DMS153 treated with DMSO at 0.1 percent for 48 hours (cell line): ENCODE data around the gene ZNF341.
A peak's percentile ranks its signal among the peaks of the same experiment; 100 is the strongest.
"Not testable (repeated sequence)": the region's sequence is repeated elsewhere in the genome, so short reads cannot be mapped to it uniquely, and the experiment has no call there.

Experiments used
- DNase-seq: peaks from one replicate; lab custom pipeline; 2025; ENCODE audit not compliant: unreplicated experiment; lab: John Stamatoyannopoulos, UW

Gene ZNF341

DNA sequence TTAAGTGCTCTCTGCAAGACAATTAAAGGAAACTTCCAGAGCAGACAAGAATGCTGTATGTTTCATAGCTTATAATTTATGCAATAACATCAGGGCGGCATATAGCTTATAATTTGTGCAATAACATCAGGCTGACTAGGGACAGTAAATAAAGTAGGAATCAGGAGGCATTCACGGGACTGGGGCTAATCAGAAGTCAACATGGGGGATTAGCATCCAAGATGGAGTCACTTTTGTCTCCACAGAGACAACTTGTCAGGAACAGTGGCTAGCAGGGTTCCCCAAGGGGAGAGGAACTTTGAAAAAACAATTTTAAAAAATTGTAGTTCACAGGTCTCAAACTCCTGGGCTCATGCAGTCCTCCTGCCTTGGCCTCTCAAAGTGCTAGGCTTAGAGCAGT lies 3.3 kb upstream of the ZNF341 start:
- DNase-seq, result no peak

DNA sequence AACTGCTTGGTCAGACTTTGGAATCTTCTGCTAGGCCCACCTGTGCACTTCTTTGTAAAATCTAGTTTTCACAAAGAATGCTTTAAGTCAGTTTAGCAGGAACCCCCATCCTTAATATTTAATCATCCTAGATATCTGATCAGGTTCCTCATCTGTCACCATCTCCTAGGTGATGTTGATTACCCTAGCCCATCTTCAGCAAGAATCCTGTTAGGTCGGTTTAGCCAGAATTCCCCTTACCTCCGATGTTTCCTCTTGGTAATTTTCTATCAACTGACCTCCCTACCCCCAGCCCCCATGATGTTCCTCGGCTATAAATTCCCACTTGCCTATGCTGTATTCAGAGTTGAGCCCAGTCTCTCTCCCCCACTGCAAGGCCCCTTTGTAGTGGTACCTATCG lies 2.7 kb upstream of the ZNF341 start:
- DNase-seq, result no peak

DNA sequence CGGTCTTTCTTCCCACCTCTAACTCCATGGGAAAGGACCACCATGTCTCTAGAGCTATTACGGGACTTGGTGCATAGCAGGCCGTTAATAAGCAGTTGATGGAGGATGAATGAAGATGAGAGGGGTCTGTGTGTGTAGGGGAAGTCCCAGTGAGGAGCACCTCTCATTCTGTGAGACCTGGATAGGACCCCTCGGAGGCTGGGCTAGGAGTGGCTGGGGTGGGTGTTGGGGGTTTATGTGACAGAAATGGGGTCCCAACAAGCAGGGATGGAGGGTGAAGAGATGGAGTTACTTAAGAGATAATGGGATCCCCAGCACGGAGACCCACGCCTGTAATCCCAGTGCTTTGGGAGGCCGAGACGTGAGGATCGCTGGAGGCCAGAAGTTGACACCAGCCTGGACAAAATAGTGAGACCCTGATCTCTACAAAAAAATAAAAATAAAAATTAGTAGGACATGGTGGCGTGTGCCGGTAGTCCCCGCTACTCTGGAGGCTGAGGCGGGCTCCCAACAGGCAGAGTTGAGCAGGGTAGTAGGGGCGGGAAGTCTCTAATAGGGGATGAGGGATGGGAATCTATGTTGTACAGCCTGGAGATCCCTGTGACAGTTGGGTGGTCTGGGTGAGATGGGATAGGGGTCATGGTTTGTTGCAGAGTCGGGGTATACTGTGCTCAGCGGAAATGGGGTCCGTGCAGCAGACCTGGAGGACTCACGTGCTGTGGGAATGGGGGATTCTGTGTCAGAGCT lies 677 bp upstream of the ZNF341 start:
- DNase-seq, result no peak

DNA sequence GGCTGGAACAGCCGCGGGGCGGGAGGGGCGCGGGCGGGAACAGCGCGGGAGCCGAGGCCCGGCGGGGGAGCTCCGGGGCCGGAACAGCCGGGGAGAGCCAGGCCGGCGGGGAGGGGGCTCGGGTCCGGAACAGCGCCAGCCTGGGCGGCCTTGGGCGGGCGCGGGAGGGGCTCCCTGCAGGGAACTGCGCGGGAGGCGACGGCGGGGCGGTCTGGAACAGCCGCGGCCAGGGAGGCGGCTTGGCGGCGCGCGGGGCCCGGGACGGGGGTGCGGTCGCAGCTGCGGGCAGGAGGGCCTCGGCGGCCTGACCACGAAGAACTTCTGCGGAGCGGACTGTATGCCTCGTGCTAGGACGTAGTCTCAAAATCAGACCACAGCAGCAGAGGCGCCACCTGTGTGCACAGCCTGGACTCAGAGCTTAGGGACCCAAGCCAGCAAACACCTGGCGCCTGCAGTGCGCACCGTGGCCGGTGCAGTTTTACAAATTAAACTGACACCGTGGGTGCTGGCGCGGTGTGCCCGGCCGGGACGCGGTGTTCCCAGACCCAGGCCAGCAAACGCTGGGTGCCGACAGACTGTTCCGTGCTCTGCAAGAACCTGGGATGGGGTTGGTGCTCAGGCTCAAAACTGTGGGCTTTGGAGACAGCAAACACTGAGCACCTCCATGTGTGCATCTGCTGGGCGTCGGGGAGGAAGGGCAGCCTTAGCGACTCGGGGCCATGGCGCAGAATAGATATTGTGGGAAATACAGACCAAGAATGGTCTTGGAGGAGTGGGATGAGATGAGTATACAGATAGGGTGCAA lies 572 bp downstream of the ZNF341 start:
- peak; percentile 89 for DNase-seq

DNA sequence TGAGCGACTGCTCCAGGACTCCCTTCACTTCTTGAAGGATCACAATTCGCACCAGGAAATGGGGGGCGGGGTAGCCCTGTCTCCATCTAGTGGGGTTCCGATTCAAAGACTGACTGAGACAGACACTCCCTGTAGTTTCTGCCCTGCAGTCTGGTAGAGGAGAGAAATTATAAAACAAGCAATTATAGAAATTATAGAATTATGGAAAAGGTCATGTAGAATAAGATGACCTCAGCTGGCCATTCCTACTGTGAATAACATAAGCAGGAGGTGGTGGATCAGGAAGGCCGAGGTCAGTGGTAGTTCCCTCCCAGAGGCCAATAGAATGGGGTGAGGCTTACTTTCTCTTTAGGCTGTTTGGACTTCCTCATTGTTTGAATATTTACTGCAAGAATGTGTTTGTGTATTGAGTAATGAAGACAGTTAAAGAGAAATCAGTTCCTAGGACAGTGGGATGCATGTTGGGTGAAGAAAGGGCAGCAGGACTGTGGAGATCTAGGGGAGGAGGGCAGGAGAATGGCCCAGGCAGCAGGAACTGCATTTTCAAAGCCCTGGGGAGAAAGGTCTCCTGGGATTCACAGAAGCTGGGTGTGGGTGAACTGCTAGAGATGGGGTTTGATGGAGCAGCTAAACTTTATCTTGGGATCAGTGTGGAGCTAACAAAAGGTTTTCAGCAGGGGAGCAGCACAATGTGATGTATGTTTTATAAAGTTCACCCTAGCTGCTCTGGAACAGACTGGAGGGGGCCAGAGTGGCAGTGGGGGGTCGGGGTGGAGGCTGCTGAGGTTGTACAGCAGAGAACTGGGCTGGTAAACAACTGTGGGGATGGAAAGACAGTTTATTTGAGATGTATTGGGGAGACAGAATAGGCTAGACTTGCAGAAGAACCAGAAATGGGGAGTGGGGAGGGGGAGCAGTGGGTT lies 2.1 kb downstream of the ZNF341 start:
- no peak for DNase-seq

DNA sequence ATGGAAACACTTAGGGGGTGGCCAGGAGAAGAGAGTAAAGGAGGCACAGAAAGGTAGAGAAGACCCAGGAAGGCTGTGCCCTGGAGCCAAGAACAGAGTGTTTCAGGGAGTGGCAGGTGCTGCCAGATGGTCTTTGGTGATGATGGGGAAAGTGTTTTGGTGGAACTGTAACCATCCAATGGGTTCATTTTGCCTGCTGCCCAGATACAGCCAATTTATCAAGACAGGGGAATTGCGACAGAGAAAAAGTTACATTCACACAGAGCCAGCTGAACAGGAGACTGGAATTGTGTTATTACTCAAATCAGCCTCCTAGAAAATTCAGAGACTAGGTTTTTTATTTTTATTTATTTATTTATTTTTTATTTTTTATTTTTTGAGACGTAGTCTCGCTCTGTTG lies 5.2 kb downstream of the ZNF341 start:
- no peak for DNase-seq

DNA sequence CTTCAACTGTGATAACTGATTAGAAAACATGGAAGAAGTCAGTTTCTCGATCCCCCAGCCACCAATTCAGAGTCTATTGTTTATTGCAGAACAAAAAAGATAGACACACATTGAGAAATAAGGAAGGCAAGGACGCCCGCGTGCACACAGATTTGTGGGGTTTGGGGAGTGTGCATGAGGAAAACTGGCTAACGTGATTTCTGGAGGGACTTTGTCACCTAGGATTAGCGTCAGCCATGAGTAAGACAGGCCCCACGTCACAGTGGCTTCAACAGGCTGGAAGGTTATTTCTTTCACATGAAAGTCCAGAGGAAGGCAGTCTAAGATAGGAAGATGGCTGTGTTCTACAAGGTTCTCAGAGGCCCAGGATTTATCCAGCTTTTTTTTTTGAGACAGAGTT lies 7.7 kb downstream of the ZNF341 start:
- DNase-seq, result no peak

DNA sequence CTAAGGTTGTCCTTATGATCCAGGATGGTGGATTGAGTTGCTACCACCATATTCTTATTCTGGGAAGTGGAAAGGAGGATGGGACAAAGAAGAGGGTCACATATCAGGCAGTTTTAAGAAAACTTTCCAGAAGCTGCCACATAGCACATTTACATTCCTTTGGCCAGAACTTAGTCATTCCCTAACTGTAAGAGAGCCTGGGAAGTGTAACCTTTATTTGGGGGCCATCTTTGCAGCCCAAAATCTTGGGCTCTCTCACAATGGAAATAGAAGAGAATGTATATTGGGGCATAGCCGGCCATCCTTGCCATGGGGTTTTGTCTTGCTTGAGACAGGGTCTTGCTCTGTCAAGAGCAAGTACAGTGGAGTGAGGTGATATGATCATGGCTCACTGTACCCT lies 8.4 kb downstream of the ZNF341 start:
- DNase-seq, result no peak

DNA sequence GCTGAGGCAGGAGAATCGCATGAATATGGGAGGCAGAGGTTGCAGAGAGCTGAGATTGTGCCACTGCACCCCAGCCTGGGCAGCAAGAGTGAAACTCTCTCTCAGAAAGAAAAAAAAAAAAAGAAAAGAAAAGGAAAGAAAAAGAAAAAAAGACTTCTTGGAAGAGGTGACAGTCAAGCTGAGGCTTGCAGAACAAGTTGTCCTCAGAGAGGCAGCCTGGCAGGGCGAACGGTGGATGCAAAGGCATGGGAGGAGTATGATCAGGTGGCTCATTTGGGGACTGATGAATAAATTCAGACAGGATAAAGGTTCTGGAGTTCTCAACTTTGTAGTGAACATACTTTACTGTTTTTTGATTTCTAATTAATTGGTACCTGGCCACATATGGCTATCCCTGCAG lies 12.4 kb downstream of the ZNF341 start:
- no peak for DNase-seq

DNA sequence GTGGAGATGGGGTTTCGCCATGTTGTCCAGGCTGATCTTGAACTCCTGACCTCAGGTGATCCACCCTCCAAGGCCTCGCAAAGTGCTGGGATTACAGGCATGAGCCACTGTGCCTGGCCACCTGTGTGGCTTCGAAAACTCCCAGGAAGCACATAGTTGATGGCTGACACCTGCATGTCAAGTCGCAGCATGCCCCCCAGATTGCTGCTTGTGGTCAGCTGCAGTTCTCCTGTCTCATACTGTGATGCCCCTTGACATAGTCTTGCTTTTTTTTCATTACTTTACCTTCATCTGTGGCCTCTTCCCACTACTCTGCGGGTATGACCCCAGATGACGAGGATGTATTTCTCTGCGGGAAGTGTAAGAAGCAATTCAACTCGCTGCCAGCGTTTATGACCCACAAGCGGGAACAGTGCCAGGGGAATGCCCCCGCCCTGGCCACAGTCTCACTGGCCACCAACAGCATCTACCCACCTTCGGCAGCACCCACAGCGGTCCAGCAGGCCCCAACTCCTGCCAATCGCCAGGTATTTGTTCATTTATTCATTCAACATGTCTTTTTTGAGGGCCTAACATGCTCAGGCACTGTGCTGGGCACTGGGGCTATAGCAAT lies 13.1 kb downstream of the ZNF341 start:
- no peak for DNase-seq

DNA sequence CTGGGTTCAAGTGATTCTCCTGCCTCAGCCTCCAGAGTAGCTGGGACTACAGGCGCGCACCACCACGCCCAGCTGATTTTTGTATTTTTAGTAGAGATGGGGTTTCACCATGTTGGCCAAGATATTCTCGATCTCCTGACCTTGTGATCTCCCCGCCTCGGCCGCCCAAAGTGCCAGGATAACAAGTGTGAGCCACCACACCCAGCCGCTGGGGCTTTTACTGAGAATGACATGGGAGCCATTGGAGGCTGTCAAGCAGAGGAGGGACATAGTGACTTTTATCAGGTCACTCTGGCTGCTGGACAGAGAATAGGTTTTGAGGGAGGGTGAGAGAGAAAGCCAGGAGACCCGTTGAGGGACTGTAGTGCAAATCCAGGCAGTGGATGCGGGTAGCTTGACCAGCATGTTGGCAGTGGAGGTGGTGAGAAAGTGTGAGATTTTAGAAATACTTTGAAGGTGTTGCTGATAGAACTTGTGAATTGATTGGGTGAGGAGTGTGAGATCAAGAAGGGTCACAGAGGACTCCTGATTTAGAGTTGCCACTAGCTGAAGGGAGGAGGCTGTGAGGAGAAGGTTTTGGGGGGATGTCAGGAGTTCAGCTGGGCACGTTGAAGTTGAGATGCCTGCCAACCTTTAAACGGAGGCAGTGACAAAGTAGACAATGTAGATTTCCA lies 14.7 kb downstream of the ZNF341 start:
- no peak for DNase-seq

DNA sequence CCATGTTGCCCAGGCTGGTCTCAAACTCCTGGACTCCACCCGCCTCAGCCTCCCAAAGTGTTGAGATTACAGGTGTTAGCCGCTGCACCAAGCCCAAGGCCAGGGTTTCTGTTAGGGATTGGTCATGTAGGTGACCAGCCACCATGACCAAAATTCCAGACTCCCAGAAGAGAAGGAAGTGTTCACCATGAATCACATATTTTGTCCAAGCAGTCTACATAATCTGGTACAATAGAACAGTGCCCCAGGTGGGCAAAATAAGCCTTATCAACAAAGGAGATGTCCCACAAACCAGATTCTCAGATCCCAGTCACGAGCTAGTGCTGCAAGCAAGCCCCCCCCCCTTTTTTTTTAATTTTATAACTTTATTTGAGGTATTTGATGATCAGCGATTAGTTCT lies 20.0 kb downstream of the ZNF341 start:
- DNase-seq, result no peak

DNA sequence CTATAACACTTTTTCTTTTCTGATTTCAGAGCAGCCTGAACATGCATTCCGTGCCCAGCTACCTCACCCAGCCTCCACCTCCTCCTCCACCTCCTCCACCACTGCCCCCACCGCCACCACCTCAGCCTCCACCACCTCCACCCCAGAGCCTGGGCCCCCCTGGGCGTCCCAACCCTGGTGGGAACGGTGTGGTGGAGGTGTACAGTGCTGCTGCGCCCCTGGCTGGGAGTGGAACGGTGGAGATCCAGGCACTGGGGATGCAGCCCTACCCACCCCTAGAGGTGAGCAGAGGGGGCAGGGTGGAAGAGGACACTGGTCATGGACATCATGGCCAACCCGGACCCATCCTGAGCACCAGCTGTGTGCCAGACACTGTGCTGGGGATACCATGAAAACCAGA lies 21.3 kb downstream of the ZNF341 start:
- DNase-seq, result no peak

DNA sequence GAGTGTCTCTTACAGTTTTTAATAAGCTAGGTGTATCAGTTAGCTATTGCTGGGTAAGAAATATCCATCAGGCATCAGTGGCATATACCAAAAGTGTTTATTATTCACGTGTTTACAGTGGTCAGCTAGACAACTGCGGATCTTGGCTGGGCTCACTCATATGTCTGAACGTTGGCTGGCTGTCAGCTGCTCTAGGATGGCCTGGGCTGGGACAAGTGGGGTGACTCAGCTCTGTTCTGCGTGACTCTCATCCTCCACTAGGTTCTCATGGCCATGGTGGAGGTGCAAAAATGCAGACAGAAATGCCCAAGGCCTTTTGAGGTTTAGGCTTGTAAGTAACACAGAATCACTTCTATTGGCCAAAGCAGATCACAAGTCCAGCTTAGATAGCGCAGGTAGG lies 22.0 kb downstream of the ZNF341 start:
- DNase-seq, result no peak

DNA sequence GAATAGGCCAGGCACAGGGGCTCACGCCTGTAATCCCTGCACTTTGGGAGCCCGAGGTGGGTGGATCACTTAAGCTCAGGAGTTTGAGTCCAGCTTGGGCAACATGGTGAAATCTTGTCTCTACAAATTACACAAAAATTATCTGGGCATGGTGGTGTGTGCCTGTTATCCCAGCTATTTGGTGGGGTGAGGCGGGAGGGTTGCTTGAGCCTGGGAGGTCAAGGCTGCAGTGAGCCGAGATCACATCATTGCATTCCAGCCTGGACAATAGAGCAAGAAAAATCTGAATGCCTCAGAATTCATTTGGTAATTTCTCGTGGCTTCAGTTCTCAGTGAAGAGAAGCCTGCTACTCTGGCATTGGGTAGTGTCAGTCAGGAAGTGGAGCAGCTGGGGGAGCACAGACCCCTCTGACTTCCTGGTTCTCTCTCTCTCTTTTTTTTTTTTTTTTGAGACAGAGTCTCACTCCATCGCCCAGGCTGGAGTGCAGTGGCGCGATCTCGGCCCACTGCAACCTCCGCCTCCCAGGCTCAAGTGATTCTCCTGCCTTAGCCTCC lies 24.2 kb downstream of the ZNF341 start:
- DNase-seq, result not testable (repeated sequence)

DNA sequence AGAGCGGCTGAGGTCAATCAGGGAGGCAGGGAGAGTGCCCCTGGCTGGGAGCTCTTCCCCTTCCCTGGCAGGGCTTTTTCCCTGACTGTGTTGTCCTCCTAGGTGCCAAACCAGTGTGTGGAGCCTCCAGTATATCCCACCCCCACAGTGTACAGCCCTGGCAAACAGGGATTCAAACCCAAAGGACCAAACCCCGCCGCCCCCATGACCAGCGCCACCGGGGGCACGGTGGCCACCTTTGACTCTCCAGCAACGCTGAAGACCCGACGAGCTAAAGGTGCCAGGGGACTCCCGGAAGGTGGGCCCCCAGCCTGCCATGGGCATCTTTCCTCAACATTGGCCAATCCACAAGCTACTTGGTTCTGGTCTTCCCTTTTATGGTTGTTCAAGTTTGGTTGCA lies 25.2 kb downstream of the ZNF341 start:
- DNase-seq, result no peak

DNA sequence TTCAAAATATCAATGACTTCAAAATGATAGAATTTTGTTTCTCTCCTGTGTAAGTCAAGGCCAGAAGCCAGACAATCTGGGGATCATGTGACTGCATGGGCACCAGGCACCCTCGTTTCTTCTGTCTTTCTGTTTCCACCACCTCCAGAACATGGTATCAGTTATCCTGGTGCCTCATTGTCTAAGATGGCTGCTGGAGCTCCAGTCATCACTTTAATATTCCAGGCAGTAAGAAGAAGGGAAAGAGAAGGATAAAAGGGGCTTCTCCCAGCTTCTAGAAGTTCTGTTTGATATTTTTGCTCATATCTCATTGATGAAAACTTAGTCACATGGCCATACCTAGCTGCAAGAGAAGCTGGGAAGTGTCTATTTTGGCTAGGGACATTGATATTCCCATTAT lies 25.7 kb downstream of the ZNF341 start:
- DNase-seq, result no peak

DNA sequence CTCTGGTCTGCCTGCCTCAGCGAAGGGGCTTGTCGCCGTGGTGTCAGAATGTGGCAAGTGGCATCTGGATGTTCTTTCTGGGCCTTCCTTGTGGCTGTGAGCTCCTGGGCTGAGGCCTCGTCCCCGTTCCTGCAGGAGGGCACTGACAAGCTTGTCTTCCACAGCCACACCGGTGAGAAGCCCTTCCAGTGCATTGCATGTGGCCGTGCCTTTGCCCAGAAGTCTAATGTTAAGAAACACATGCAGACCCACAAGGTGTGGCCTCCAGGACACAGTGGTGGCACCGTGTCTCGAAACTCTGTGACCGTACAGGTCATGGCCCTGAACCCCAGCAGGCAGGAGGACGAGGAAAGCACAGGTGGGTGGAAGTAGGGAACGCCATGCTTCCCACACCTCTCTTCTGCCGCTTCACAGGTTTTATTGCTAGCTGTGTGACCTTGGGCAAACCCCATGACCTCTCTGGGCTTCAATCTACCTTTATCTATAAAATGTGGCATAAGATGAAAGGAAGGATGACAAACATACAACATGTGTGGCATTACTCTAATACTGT lies 30.0 kb downstream of the ZNF341 start:
- DNase-seq, result no peak

DNA sequence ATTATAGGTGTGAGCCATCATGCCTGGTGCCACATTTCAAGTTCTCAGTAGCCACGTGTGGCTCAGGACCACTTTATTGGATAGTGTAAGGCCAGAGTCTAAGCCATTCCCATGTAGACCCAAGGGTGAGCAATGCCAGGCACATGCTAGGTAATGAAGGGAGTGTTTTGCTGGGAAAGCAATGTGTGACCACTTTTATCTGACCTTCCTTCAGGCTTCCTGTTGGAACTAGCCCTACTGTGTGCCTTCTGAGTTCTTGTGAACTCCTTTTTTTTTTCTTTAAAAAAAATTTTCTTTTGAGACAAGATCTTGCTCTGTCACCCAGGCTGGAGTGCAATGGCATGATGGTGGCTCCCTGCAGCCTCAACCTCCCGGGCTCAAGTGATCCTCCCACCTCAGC lies 33.3 kb downstream of the ZNF341 start:
- DNase-seq, result no peak

DNA sequence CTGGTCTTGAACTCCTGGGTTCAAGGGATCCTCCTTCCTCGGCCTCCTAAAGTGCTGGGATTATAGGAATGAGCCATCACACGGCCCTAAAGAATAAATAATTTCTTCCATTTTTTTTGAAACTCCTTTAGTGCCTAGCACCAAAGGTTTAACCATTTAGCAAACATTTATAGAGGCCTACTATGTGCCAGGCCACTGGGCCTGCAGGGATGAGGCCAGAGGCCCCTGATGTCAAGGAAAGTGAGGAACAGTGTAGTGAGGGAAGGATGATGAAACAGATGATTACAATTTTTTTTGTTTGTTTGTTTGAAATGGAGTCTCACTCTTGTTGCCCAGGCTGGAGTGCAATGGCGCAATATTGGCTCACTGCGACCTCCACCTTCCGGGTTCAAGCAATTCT lies 33.8 kb downstream of the ZNF341 start:
- no peak for DNase-seq
